ENCODE results near the gene ZMYM1. TPM values are rescaled to one million over a fixed set of nuclear protein-coding genes. Genes with fewer than 3 reads are reported as not detected.

The ZMYM1 gene
- total RNA-seq, 2 experiments from 2014 or later: 6.8 to 8.9 TPM

DNA sequence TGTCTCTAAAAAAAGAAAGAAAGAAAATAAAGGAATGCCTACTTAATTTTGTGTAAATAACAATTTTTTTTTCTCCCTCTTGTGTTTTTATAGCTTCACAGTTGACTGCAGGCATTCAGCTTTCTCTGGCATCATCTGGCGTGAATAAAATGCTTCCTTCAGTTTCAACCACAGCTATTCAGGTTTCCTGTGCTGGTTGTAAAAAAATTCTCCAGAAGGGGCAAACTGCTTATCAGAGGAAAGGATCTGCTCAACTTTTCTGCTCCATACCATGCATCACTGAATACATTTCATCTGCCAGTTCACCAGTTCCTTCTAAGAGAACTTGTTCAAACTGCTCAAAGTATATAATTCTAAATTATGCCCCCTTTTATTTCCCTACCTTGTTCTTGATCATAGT lies 18.0 kb downstream of the ZMYM1 start:
- H3K4me1 Mint-ChIP-seq (ENCODE audit: low read depth): peaks cover 4% of the 10 kb centered on the region
- peaks cover 6% of the 10 kb centered on the region for H3K36me3 Mint-ChIP-seq (ENCODE audit: low read depth)
- H3K9me3 Mint-ChIP-seq: no peaks in the 10 kb centered on the region
- ChIA-PET POLR2A (no interaction called here), CTCF (interaction anchor here (0.7 to 0.8 kb wide), 2 partner anchors 10 to 245 kb away, joined by 3 read pairs; no protein-coding TSS in a partner anchor)
- H3K27ac Mint-ChIP-seq: peak overlapping the region; percentile 13
- H3K27me3 Mint-ChIP-seq: no peaks in the 10 kb centered on the region
- TF ChIP-seq, protein P1, sequence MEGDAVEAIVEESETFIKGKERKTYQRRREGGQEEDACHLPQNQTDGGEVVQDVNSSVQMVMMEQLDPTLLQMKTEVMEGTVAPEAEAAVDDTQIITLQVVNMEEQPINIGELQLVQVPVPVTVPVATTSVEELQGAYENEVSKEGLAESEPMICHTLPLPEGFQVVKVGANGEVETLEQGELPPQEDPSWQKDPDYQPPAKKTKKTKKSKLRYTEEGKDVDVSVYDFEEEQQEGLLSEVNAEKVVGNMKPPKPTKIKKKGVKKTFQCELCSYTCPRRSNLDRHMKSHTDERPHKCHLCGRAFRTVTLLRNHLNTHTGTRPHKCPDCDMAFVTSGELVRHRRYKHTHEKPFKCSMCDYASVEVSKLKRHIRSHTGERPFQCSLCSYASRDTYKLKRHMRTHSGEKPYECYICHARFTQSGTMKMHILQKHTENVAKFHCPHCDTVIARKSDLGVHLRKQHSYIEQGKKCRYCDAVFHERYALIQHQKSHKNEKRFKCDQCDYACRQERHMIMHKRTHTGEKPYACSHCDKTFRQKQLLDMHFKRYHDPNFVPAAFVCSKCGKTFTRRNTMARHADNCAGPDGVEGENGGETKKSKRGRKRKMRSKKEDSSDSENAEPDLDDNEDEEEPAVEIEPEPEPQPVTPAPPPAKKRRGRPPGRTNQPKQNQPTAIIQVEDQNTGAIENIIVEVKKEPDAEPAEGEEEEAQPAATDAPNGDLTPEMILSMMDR (IDR thresholded peaks at IDR 0.05): no peak
- DNase-seq: no peak
- no peak for ATAC-seq
- intact Hi-C loops (cut with micrococcal nuclease): no loop called here
- no peak overlapping the region for H3K4me3 Mint-ChIP-seq

DNA sequence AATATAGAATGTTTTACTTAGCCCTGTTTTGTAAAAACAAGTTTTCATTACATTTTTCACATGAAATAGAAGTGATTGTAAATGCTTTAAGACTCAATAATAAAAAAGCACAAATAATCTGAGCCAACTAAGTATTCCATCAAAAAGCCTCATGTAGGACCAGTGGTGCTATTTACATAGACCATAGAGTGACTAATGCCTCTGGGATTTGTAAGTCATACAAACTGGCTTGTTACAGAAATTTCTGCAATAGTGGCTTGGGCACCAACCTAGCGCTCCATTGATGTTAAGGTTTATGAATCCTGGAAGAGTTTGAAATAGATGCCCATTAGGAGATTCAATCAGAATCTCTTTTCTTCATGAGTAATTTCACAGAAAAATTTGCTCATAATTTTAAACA lies 31.9 kb downstream of the ZMYM1 start:
- no peak for DNase-seq
- intact Hi-C loops (cut with micrococcal nuclease): no loop called here
- Mint-ChIP-seq H3K4me1 (ENCODE audit: low read depth) (peaks cover 3% of the 10 kb centered on the region), H3K27ac (no peak overlapping the region), H3K9me3 (no peaks in the 10 kb centered on the region), H3K27me3 (no peaks in the 10 kb centered on the region), H3K4me3 (no peak overlapping the region), H3K36me3 (ENCODE audit: low read depth) (peaks cover 9% of the 10 kb centered on the region)
- CTCF ChIA-PET: no interaction called here
- TF ChIP-seq, protein P1 (IDR thresholded peaks at IDR 0.05): no peak
- POLR2A ChIA-PET: no interaction called here
- ATAC-seq: no peak

DNA sequence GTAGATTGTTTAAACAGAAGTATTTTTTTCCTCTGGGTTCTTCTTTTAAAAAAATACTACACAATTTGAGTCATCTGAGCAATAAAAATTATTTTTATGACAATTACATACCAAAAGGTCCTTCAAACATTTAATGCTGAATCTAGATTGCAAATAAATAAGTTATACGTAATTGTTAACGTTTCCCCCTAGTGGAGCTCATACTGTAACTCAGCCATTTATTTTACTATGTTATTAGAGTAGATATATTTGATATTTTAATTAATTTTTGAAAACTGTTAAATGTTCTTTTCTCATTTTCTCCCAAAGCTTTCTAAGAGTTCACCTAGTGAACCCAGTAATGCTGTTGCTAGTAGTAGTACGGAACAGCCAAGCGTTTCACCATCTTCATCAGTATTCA lies 33.5 kb downstream of the ZMYM1 start:
- POLR2A ChIA-PET: interaction anchor here (0.7 kb wide), 1 partner anchor 30 kb away, joined by 3 read pairs; no protein-coding TSS in a partner anchor

DNA sequence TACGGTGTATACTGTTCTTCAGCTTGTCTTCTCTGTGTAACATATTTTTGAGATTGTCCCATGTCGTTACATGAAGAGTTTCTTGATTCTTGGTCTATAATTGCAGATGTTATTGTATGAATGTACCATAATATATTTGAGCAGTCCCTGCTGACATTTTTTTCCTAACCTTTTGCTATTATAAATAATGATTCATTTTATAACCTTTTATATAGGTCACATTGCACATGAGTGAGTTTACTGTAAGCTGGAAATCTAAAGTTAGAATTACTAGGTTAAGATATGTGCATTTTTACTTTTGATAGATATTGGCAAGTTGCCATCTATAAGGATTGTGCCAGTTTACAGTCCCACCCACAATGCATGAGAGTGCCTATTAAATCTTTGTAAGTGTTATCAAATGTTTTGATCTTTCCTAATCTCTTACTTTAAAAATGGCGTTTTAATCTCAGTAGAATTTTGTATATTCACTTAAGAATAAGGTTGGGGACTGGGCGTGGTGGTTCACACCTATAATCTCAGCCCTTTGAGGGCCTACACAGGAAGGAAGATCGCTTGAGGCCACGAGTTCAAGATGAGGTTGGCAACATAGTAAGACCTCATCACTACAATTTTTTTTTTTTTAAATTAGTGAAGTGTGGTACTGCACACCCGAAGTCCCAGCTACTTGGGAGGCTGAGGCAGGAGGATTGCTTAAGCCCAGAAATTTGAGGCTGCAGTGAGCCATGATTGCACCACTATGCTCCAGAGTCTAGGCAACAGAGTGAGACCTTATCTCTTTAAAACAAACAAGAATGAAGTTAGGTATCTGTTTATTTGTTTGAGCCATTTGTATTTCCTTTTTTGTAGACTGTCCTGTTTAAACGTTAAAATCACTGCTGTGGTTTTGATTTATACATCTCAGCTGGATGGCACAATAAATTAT lies 36.5 kb downstream of the ZMYM1 start:
- peaks cover 12% of the 10 kb centered on the region for H3K36me3 Mint-ChIP-seq (ENCODE audit: low read depth)
- no peak for DNase-seq
- TF ChIP-seq, protein P1 (IDR thresholded peaks at IDR 0.05): no peak

More for the DNA sequence above, 33.5 kb downstream of the ZMYM1 start:
- no peak for ATAC-seq
- CTCF ChIA-PET: interaction anchor here (1.3 kb wide), 1 partner anchor 89 kb away, joined by 4 read pairs; no protein-coding TSS in a partner anchor
- Mint-ChIP-seq H3K4me1 (ENCODE audit: low read depth) (peaks cover 3% of the 10 kb centered on the region), H3K4me3 (no peak overlapping the region), H3K36me3 (ENCODE audit: low read depth) (peaks cover 9% of the 10 kb centered on the region), H3K27ac (no peak overlapping the region), H3K27me3 (no peaks in the 10 kb centered on the region), H3K9me3 (no peaks in the 10 kb centered on the region)
- TF ChIP-seq, protein P1 (IDR thresholded peaks at IDR 0.05): peak; percentile 28
- DNase-seq: no peak
- intact Hi-C loops (cut with micrococcal nuclease): no loop called here

More for the DNA sequence above, 36.5 kb downstream of the ZMYM1 start:
- ATAC-seq: no peak
- intact Hi-C loops (cut with micrococcal nuclease): no loop called here
- ChIA-PET POLR2A (no interaction called here), CTCF (no interaction called here)
- Mint-ChIP-seq H3K27me3 (peaks cover 6% of the 10 kb centered on the region), H3K4me3 (no peak overlapping the region), H3K9me3 (no peaks in the 10 kb centered on the region), H3K4me1 (ENCODE audit: low read depth) (peaks cover 6% of the 10 kb centered on the region), H3K27ac (no peak overlapping the region)

Measured in activated CD8-positive, alpha-beta T cell treated with anti-CD3 and anti-CD28 coated beads for 36 hours (primary cell).